Measurements from ENCODE around the gene LIMK2. TPM values are rescaled to one million over a fixed set of nuclear protein-coding genes. Genes with fewer than 3 reads are reported as not detected.
"Not testable (repeated sequence)": the region's sequence is repeated elsewhere in the genome, so short reads cannot be mapped to it uniquely, and the experiment has no call there.

The LIMK2 gene
- total RNA-seq, 1 experiment from 2014 or later, result 6.8 TPM

DNA sequence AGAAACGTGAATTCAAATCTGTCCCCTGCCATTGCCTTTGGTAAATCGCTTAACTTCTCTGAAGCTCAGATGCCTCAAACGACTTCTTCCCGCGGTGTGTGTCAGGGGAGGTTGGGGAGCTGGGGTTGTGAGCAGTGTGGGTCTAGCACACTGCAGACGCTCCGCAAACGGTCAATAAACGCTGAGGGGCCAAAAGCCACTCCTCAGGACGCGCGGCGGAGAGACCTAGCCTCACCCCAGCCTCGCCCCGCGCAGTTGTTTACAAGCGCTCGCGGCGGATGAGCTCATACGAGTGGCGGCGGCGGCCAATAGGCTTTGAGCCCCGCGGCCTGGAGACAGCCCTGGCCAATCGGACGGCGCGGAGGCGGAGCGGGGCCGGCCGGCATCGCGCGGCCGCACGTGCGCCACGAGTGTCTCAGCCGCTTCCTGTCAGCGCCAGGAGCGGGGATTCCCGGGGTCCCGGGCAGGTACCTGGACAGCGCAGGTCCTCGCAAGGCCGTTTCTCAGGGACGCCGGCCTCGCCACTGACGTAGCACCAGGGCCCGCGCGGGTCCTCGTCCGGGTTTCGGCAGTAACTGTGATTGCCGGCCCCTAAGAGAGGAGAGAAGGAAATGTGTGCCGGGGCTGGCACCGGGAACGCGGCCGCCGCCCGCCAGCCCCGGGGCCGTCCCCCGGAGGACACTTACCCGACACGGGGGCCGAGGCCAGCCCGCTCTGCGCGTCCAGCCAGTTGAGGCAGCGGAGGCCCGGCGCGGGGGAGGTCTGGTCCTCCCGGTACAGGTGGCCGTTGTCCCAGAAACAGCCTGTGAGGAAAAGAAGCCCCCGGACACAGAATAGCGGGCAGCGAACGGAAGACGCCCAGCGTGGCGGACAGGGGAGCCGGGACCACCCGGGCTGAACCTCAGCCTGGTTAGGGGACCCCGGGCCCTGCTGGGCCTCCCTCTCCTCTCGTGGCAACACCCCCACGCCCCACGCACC, 78.7 kb downstream of the LIMK2 start:
- DNase-seq (ENCODE audit: low read depth), result peak; percentile 83

GRCh38 chr22:31291481-31292235, 79.6 kb downstream of the LIMK2 start:
- peak; percentile 22 for DNase-seq (ENCODE audit: low read depth)

DNA sequence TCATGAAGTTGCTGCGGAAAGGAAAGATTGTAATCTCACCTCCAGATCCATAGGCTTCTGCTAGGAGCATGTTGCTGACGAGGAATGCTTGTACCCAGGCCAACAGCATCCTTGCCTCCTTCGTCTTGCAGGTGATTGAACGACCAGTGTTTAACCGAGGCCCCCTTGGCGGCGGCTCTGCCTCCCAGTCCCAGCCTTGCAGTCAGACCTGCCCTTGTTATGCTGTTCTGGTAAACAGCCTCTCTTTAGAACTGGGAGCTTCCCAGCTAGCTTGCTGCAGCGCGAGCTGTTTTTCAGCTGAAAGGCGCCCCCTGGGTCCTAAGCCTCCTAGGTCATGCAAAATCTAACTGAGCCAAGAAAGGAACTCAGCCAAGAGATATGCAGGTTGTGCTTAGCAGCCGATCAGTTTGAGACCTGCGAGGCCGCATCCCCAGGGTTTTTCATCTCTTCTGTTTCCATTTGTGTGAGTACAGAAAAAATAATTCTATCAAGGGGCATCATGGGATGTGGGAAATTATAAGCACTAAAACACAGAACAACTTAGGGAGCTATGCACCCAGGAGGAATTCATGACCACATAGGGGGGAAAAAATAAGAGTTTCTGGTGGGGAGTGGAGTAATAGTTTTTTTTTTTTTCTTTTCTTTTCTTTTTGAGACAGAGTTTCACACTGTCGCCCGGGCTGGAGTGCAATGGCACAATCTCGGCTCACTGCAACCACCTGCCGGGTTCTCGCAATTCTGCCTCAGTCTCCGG, 80.3 kb downstream of the LIMK2 start, which contains the start of gene PIK3IP1:
TSS of gene PIK3IP1 (minus strand) at position 253 of the 754 bp plus-strand sequence. CDS start at position 109, 144 bp downstream.
- DNase-seq (ENCODE audit: low read depth), result peak; percentile 78

- DNase-seq (ENCODE audit: low read depth), result no peak
Observed at GRCh38 chr22:31295360-31295759, 83.3 kb downstream of the LIMK2 start.

DNA sequence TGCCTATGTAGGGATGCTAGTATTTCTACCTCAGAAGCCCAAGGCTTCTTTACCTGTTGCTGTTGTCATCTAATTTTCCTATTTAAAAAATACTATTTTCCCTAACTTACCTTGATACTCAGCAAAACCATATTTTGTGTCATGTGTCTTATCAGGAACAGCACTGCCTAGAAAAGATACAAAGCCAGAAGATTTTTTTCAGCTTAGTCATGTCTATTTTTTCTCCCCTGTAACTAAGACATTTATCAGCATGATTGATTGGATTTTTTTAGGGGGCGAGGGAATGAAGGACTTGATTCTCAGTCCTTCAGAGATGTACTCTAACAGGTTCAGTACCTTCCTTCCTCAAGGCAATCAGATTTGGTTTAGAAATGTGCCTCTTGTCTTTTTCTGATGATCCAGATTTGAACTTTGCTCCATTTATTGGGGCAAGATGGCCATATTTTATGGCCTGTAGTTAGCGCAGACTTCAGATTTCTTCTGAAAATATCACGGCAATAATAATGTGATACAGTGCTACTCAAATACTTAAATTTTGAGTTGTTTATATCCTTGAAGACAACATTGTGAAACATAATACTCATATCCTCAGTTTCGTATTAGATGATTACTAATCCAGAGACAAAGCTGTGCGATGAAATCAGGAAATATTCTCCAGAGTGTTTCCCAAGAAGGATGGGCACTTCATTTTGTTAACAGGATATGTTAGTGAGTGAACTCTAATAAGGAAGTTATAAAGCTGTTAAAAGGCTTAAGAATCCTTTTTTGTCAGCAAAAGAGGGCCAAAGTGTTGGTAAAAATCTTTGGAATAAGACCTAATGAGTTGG, 83.9 kb downstream of the LIMK2 start:
- DNase-seq (ENCODE audit: low read depth), result peak; percentile 27

- DNase-seq (ENCODE audit: low read depth), result no peak
Observed at GRCh38 chr22:31300896-31301295, 88.8 kb downstream of the LIMK2 start.

- no peak for DNase-seq (ENCODE audit: low read depth)
Observed at GRCh38 chr22:31302006-31302405, 89.9 kb downstream of the LIMK2 start.

DNA sequence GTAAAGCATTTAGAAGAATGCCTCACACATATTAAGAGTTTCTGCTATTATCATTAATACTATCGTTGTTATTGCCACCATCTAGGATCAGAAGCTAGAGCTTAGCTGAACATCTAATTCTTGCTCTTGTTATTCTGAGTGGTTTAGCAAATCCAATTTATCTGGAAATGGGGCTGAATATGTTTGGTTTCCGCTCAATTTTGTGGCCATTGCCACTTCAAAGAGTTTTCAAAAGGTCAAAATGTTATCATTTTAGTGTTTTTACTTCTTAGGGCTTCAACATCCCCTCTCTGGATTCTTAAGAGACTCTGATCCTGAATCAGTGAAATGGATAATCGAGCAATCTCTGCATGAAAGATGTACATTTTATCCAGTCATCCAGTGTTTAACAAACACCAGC, 90.4 kb downstream of the LIMK2 start:
- DNase-seq (ENCODE audit: low read depth), result no peak

DNA sequence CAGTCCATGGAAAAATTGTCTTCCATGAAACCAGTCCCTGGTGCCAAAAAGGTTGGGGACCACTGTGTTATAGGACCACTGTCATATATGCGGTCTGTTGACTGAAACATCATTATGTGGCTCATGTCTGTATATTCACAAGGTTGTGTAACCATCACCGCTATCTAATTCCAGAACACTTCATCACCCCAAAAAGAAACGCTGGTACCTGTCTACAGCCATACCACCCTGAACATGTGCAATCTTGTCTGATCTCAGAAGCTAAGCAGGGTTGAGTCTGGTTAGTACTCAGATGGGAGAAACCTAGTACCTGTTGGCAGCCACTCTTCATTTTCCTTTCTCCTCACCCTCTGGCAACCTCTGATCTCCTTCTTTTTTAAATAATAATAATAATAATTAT, 93.1 kb downstream of the LIMK2 start:
- DNase-seq (ENCODE audit: low read depth), result no peak

- DNase-seq (ENCODE audit: low read depth), result no peak
Observed at GRCh38 chr22:31308181-31308580, 96.1 kb downstream of the LIMK2 start.

- peak; percentile 49 for DNase-seq (ENCODE audit: low read depth)
Observed at GRCh38 chr22:31313366-31314147, 101.5 kb downstream of the LIMK2 start.

- DNase-seq (ENCODE audit: low read depth), result not testable (repeated sequence)
Observed at GRCh38 chr22:31314220-31314619, 102.1 kb downstream of the LIMK2 start.

GRCh38 chr22:31321421-31321820, 109.3 kb downstream of the LIMK2 start:
- no peak for DNase-seq (ENCODE audit: low read depth)

DNA sequence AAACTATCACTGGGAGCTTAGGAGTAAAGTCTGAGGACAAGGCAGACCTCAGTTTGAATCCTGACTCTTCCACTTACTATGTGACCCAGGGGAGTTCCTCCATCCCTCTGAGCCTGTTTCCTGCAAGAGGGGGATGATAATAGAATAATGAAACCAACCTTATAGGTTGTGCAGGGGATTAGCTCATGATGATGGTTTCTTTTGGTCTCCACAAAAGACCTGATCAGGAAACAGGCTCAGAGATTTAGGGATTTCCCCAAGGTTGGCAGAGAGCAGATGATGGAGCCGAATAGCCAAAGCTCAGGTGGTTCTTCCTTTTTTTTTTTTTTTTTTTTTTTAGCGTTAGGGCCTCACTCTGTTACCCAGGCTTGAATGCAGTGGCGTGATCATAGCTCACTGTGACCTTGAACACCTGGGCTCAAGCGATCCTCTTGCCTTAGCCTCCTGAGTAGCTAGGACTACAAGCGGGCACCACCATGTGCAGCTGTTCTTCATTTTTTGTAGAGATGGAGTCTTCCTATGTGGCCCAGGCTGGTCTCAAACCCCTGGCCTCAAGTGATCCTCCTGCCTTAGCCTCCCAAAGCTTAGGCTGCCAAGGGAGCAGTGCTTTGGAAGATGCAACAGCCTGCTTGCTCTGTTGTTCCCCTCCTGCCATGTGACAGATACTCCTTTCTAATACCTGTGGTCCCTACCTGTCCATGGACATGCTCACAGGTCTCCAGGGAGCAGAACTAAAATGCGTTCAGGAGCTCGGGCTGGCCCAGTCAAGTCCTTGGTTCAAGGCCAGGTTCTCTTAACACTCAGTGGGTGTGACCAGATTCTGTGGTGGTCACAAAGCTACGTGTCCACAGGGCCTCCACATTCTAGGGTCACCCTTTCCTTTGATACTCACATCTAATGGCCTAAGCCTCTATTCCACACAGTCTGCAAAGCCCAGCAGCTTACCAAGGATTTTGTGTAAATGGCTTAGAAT, 111.8 kb downstream of the LIMK2 start:
- DNase-seq (ENCODE audit: low read depth), result no peak

GRCh38 chr22:31326877-31327276, 114.8 kb downstream of the LIMK2 start:
- no peak for DNase-seq (ENCODE audit: low read depth)

GRCh38 chr22:31327806-31328543, 115.9 kb downstream of the LIMK2 start:
- no peak for DNase-seq (ENCODE audit: low read depth)

DNA sequence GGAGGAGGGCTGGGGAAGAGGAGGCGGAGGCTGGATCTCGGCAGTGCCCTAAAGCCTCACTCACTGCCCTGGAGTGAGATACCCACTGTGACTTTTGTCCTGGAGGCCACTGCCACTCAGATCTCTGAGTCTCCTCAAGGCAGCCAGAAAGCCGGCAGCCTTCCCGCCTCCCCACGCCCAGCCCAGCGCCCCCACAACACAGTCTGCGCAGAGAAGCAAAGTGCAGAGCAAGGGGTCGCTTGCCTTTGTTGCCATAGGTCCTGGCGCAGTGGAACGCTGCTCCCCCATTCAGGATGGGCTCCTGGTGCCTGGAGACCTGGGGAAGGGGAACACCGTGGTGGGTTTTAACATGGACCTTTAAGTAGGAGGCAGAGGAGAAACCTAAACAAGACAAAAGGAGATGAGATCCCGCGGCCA, 116.5 kb downstream of the LIMK2 start:
- DNase-seq (ENCODE audit: low read depth), result no peak

GRCh38 chr22:31329029-31329428, 116.9 kb downstream of the LIMK2 start:
- peak; percentile 68 for DNase-seq (ENCODE audit: low read depth)
